HG02763 (cell line): ENCODE measurements around the gene ABHD3.
"Not testable (repeated sequence)": the region's sequence is repeated elsewhere in the genome, so short reads cannot be mapped to it uniquely, and the experiment has no call there.

Experiments
- ATAC-seq: cut with Tn5 transposase; IDR thresholded peaks from one replicate; pipeline ENCODE4 v1.9.1; 2021; ENCODE audit warnings: mild to moderate bottlenecking, moderate library complexity; ENCODE audit not compliant: unreplicated experiment

Gene ABHD3

DNA sequence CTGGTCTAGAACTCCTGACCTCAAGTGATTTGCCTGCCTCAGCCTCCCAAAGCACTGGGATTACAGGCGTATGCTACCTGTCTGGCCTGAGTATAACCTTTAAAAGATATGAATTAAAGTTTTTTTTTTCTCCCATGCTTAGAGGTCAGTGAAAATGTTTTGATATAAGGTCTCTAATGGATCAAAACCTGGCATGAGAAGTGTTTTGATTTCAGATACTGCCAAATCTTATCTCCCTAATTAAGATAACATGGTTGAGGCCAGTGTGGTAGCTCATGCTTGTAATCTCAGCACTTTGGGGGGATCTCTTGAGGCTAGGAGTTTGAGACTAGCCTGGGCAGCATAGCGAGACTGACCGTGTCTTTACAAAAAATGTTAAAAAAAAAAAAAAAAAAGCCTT is 51.2 kb downstream of the ABHD3 start:
- no peak for ATAC-seq

- ATAC-seq, result no peak
Measured at GRCh38 chr18:21652073-21652472, 52.5 kb downstream of the ABHD3 start.

GRCh38 chr18:21650311-21650710 is 54.3 kb downstream of the ABHD3 start:
- ATAC-seq, result no peak

GRCh38 chr18:21640375-21640774 is 64.2 kb downstream of the ABHD3 start:
- not testable (repeated sequence) for ATAC-seq

DNA sequence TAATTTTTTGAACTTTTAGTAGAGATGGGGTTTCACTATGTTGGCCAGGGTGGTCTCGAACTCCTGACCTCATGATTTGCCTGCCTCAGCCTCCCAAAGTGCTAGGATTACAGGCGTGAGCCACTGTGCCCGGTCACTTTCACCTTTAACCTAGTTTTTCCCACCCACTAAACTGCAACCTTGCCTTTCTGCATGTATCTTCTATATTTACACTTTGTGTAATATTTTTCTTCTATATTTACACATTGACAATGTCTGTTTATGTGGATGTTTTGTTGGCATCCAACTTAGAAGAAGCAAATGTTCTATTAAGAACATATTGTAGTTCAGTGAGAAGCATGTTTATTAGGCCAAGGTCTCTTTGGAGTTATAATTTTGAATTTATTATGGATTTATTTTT is 65.8 kb downstream of the ABHD3 start:
- no peak for ATAC-seq

- no peak for ATAC-seq
Measured at GRCh38 chr18:21636769-21637168, 67.8 kb downstream of the ABHD3 start.

- ATAC-seq, result no peak
Measured at GRCh38 chr18:21634588-21635199, 69.9 kb downstream of the ABHD3 start.

- ATAC-seq, result no peak
Measured at GRCh38 chr18:21632393-21632792, 72.2 kb downstream of the ABHD3 start.

- ATAC-seq, result peak; percentile 92
Measured at GRCh38 chr18:21629089-21629832, 75.3 kb downstream of the ABHD3 start.

- not testable (repeated sequence) for ATAC-seq
Measured at GRCh38 chr18:21621640-21622039, 82.9 kb downstream of the ABHD3 start.

DNA sequence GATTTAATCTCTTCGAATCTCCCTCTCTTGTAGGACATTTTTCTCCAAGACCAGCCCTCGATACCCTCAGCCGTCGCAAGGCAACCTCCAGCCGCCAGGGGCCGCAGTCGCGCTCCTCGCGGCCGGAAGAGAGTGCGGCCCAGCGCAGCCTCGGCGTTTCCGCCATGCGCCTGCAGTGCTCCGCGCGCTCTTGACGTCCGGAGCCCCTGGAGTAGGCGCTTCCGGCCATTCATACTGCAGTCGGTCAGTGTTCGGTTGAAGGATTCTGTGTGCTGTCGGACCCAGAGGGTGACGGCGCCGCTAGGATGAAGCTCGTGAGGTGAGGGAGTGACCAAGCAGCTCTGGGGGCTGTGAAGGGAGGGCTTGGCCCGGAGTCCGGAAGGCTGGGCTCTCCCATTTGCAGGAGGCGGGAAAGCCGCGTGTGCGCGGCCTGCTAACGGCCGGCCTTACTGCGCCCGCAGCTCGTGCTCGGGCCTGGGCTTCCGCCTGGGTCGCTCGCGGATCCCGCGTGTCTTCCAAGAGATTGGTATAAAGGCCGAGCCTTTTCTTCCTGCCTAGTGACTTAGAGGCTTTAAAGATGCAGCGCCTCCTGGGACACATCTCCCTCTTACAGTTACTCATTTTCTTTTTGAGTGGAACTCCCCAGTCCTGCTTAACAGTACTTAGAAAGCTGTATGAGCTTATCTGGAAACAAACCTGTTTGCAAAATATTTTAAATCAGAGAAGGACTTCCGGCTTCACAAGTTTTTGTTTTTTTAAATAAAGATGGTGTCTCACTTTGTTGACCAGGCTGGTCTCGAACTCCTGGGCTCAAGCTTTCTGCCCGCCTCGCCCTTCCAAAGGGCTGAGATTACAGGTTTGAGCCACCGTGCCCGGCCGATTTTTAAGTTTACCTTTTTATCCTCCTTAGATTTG is 92.2 kb downstream of the ABHD3 start, which contains the start of gene SNRPD1:
Gene SNRPD1, plus strand, starts transcription at position 190 of the 915 bp plus-strand sequence. Its CDS starts 116 bp downstream, at position 306.
- ATAC-seq, result peak; percentile 99

DNA sequence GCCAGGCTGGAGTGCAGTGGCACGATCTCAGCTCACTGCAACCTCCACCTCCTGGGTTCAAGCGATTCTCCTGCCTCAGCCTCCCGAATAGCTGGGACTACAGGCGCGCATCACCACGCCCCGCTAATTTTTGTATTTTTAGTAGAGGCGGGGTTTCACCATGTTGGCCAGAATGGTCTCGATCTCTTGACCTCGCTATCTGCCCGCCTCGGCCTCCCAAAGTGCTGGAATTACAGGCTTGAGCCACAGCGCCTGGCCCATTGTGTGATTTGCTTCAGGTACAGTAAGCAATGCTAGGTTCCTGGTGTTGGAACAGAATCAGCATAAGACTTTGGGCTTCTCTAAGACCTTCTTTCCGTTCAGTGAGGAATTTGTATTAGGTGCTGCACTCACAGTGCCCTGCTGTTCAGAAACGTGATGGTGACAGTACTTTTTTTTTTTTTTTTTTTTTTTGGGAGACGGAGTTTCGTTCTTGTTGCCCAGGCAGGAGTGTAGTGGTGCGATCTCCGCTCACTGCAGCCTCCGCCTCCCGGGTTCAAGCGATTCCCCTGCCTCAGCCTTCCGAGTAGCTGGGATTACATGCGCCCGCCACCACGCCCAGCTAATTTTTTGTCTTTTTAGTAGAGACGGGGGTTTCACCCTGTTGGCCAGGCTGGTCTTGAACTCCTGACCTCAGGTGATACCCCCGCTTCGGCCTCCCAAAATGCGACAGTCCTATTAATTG is 93.0 kb downstream of the ABHD3 start:
- ATAC-seq, result not testable (repeated sequence)

- ATAC-seq, result no peak
Measured at GRCh38 chr18:21605213-21605612, 99.4 kb downstream of the ABHD3 start.

- ATAC-seq, result no peak
Measured at GRCh38 chr18:21604671-21605070, 99.9 kb downstream of the ABHD3 start.

- ATAC-seq, result no peak
Measured at GRCh38 chr18:21602299-21602587, 102.3 kb downstream of the ABHD3 start.
